GM12864 (cell line): Measurements from ENCODE around the gene KMT2C.

Source experiments
- DNase-seq: peaks from one replicate; pipeline ENCODE4 v3.0.0-alpha.2; 2011; ENCODE audit warnings: low read depth
- H3K4me3 ChIP-seq: 2 replicates; pipeline ENCODE4 v1.5.1; 2011; ENCODE audit warnings: mild to moderate bottlenecking, low read depth, low read length, control low read depth
- CTCF ChIP-seq: IDR thresholded peaks from 2 replicates; pipeline ENCODE4 v1.5.1; 2011; ENCODE audit warnings: low read depth, mild to moderate bottlenecking, moderate library complexity, low read length, control low read depth, inconsistent platforms; ENCODE audit errors: missing control alignments

KMT2C gene

GRCh38 chr7:152370297-152370696 is 65.5 kb downstream of the KMT2C start:
- no peak overlapping the region for H3K4me3 ChIP-seq
- DNase-seq, result no peak
- no peak for TF ChIP-seq CTCF

- TF ChIP-seq CTCF, result no peak
Observed at GRCh38 chr7:152369518-152369917, 66.3 kb downstream of the KMT2C start.

GRCh38 chr7:152367170-152367569 is 68.6 kb downstream of the KMT2C start:
- no peak for TF ChIP-seq CTCF
- no peak for DNase-seq
- no peak overlapping the region for H3K4me3 ChIP-seq

More at GRCh38 chr7:152369518-152369917, 66.3 kb downstream of the KMT2C start:
- H3K4me3 ChIP-seq, result no peak overlapping the region
- no peak for DNase-seq

- TF ChIP-seq CTCF, result no peak
- no peak overlapping the region for H3K4me3 ChIP-seq
Observed at GRCh38 chr7:152366662-152367061, 69.1 kb downstream of the KMT2C start.

GRCh38 chr7:152365982-152366603 is 69.7 kb downstream of the KMT2C start:
- DNase-seq, result no peak
- no peak overlapping the region for H3K4me3 ChIP-seq
- no peak for TF ChIP-seq CTCF

More at GRCh38 chr7:152366662-152367061, 69.1 kb downstream of the KMT2C start:
- DNase-seq, result no peak

GRCh38 chr7:152363798-152364197 is 72.0 kb downstream of the KMT2C start:
- DNase-seq, result no peak
- H3K4me3 ChIP-seq, result no peak overlapping the region
- TF ChIP-seq CTCF, result no peak

- H3K4me3 ChIP-seq, result no peak overlapping the region
- no peak for TF ChIP-seq CTCF
- DNase-seq, result no peak
Observed at GRCh38 chr7:152362128-152362926, 73.5 kb downstream of the KMT2C start.
